GM19238 (cell line): ENCODE results near the gene CORO6.
A peak's percentile ranks its signal among the peaks of the same experiment; 100 is the strongest.

Experiments used
- DNase-seq: peaks from one replicate; pipeline ENCODE4 v3.0.0; 2011; ENCODE audit warnings: low spot score; ENCODE audit not compliant: insufficient read length

The CORO6 gene

DNA sequence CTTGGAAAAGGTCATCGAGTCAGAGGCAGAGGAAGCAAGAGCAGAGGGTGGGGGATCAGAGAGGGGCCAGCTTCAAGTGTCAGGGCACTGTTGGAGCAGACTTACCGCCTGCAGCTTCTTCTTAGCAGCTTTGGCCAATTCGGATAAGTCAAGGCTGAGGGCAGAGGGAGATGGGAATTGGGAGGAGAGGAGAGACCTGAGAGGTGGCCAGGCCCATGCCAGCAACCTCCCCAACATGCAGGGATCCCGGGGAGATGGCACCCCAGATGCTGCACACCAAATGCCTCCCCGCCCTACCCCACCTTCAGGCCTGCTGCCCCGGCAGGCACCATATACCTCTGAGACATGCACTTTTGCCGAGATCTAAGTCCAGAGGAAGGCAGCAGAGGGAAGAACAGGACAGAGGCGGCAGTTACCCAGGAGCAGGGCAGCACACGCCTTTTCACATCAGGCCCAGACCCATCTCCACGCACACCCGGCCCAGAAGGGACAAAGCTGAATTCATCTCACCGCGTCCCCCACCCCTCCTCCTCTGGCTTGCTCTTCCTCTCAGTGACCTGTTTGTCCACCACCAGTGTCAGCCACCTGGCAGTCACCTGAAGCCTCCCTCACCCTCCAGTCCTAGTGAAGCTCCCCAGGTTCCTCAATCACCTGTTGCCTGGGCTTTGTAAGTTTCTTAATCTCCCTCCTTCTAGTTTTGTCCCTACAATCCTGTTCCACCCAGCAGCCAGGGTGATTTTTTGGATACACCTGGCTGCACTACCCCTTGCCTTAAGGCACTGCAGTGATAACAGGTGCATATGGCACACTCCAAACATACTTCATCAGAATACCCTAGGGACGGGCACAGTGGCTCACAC lies 43.9 kb downstream of the CORO6 start:
- no peak for DNase-seq

DNA sequence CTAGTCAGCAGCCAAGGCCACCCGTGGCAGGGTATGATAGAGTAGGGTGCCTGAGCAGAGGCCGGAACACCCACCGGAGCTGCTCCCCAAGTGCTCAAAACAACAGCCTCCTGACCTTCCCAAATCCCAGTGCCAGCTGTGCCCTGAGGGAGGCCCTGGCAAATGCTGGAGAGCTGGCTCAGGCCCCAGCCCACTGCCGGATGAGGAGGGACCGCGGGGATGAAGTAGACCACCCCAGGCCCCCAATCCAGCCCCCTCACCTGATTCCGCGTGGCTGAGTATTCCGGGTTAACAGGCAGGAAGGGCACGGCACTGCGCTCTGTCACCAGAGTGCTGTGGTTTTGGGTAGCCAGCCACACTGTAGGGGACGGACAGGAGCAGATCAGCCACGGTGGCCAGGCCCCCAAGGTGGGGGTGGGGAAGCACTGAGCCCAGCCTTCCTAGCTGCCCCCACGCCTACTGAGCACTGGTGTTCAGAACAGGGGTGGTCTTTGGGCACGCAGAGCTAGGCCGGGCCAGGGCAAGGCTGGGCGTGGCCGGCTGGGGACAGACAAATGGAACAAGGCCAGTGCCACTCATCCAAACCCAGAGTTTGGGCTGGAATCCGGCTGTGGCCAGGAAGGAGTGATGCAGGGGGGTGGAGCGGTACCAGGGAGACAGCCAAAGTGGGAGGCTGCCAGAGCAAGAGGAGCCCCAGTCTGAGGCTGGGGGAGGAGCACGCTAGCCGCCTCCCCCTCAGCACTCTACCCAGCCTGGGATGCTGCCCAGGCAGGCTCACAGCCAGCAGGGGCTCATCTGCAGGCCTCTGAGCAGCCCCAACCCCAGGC lies 45.1 kb downstream of the CORO6 start:
- DNase-seq, result no peak

DNA sequence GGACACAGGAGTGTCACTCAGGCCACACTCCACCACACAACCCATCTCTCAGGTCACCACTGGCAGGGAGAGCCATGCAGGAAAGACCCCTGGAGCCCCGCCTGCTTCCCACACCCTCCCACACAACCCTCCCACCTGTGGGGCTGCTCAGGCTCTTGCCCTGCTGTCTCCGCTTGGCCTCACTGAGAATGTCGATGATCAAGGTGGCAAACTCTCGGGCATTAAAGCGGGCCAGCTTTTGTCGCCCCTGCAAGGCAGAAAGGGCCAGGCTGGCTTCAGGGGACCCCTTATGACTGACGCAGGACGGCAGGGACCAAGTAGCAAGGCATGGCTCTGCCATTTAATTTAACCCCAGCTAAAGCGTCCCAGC lies 45.7 kb downstream of the CORO6 start:
- no peak for DNase-seq

DNA sequence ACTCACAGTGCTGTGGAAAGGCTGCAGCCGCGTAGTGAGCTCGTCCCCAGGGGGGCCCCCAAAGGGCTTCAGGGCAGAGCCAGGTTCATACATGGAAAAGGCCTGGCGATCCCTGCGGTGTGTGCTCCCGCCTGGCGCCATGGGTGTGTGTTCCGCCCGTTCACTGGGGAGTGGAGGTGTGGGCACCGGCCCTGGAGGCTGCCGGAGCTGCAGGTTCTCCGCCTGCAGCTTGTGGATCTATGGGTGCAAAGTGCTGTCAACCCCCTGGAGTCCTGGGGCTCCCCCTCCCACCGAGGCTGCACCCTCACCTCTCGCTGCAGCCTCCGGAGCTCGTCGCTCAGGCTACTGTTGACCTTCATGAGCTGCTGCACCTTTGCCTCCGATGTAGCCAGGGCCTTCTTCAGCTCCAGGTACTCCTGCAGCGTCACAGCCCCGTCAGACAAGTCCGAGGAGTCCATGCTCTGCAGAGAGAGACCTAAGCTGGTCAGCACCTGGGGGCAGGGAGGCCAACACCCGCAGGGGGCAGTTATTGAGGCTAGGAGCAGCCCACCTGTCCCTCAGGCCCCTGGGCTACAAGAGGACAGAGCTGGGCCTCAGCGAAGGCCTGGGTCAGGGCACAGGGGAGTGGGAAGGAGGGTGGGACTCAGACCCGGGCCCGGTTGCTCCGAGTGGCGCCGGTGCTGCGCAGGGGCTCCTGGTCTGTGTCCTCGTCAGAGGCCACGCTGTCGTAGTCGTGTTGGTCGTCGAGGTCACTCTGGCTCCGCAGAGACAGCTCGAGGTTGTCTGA lies 46.3 kb downstream of the CORO6 start:
- no peak for DNase-seq

DNA sequence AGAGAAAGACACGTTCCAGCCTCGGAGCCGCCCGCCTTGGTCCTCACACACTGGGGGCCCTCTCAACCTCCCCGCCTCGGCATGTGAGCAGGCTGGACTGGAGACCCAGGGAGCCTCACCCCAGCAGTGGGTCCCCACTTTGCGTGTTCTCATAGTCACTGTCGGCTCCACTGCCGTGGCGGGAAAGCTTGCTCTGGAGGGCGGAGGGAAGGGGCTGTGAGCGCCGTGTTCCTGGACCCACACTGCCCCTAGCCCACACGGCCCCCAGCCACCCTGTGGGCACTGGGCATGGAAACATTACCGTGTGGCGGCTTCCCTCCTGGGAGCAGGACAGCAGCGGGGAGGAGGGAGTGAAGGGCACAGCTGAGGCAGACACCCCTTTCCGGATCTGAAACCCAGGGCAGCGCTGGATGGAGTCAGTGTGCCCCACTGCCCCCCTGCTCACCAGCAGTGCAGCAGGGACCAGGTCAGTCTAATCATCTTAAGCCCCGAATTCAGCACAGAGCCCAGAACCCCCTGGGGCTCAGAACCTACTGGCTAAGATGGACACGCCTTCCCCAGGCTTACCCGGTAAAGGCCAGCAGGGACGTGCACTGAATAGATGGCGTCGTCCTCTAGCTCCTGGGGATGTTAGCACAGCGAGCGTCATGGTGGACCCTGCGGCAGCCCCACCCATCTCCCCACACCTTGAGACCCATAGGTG lies 47.0 kb downstream of the CORO6 start:
- no peak for DNase-seq

DNA sequence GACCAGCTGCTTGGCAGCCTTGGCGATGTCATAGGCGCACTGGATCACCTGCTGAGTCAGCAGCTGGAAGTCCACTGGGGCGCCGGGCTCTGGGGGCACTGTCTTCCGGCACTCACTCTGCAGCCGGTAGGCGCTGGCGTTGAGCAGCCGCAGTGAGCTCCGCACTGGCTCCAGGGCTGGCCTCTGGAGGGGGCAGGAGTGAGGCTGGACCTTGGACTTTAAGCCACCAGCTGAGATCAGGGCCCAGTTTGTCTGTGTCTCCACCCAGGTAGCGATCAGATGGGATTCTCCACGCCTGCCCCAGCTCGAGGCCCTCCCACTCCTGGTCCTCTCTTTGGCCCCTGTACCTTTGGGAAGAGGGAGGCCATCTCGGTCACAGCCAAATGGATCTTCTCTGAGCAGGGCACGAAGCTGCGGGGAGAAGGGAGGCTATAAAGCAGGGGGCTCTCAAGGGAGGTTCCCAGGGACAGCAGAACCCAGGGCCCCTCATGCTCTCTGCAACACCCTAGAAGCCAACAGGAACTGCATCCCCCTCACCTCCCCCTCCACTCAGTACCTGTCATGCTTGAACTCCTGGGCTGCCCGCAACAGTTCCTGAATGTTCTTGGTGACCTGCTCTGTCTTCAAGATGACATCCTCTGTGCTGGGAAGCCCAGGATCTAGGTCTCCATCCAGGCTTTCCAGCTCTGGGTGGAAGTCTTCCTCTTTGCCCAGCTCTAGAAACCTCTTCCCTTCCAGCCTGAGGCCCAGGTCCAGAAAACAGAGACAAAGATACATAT lies 47.8 kb downstream of the CORO6 start:
- DNase-seq, result no peak

DNA sequence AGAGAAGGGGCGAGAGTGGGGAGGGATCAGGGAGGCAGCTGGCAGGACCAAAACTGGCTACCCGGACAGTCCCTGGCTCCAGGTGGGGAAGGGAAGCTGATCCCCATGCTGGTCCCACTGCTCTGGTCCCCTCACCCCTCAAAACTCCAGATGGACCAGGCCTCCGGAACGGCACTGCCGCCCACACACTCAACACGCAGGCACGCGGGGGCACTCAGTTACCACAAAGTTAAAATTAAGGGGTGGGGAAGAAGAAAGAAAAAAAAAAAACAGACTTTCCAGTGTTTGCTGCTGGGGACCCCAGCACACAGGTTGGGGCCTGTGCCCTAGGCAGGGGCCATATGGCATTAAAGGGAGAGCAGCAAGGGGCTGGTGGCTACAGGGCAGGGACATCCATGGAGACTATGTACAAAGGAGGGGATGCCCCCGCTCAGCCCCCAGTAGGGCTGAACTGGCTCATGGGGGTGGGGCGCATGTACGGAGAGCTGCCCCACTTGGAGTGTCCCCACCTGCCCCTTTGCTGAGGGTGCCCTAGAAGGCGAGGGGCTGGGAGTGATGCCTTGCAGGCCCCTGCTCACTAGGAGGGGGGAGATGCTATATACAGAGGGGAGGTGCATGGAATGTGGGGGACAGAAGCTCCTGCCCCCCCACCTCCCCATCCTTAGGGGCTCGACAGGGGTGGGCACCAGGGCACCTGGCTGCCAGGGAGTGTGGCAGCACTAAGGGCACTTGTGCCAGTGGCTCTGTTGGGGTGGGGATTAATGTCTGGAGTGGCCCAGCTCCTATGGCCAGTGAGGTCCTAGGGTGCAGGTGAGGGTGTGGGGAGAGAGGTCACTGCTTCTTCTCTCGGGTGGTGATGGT lies 48.6 kb downstream of the CORO6 start:
- no peak for DNase-seq

DNA sequence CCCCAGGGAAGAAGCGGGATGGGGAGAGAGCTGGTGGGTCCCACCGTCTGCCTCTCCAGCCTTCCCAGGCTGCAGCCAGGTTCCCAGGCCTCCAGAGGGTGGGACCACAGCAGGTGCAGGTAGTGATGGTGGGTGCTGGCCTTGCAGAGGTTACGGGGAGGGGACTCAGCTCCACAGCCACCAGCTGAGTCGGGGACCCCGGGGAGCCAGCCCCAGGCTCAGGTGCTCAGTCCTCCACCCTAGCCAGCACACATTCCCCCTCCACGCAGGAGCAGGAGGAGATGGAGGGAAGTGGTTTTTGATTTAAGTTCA lies 49.2 kb downstream of the CORO6 start:
- DNase-seq, result no peak

DNA sequence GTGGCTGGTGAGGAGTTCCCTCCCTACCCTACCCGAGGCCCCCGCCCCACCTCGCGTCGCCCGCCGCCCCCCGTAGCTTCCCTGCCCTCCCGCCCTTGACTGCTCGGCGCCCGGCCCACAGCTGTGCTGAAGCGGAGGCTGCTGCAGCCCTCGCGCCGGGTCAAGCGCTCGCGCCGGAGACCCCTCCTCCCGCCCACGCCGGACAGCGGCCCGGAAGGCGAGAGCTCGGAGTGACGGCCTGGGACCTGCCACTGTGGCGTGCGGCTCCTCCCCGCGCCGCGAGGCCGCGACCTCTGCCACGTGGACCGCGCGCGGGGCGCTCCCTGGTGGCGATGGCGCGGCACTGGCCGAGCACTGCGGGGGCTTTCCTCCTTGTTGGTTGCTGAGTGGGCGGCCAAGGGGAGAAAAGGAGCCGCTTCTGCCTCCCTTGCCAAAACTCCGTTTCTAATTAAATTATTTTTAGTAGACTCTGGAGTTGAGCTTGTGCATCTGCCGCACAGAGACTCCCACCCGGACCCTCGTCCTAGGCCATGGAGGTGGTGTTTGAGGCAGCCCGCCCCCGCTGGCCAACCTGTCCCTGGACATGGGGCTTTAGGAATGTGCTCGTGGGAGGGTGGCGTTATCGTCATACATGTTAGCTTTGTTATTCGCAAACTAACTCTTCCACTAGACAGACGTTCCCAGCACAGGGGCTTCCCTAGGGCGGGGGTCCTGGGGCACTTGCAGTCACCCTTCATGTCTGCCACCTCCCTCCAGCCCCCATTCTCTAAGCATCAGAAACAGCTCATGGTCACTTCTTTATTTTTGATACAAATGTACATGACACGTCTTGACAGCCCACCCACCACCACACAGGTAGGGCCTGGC lies 49.8 kb downstream of the CORO6 start:
- DNase-seq, result no peak

DNA sequence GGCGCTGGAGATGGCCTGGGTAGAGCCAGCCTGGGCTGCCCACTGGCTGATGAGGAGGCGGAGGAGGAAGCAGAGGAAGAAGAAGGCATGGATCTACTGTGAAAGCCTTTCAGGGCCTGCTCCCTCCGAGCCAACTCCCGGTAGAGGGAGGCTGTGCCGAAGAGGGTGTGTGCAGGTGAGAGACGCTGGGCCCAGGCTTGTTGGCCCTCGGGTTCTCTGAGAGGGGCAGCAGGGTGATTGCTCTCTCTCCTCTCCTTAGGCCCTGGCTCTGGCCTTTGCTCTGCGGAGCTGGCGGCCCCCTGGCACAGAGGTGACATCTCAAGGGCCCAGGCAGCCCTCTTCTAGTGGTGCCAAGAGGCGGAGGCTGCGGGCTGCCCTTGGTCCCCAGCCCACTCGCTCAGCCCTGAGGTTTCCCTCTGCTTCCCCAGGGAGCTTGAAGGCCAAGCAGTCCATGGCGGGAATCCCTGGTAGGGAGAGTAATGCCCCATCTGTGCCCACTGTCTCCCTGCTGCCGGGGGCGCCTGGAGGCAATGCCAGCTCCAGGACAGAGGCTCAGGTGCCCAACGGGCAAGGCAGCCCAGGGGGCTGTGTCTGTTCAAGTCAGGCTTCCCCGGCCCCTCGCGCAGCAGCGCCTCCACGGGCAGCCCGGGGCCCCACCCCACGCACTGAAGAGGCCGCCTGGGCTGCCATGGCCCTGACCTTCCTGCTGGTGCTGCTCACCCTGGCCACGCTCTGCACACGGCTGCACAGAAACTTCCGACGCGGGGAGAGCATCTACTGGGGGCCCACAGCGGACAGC lies 50.6 kb downstream of the CORO6 start:
- no peak for DNase-seq

DNA sequence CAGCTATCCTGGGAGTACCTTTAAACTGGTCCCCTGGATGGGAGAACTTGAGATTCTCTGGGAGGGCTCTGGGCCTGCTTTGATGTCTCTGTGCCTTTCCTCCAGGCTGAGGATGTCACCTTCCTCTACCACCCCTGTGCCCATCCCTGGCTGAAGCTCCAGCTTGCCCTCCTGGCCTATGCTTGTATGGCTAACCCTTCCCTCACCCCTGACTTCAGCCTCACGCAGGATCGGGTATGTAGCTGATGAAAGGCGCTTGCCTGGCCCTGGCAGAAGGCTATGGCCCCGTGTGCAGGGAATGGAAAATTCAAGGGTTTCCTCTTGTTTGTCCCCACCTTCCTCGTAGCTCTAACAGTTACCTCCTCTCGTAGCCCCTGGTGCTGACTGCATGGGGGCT lies 51.2 kb downstream of the CORO6 start:
- no peak for DNase-seq

DNA sequence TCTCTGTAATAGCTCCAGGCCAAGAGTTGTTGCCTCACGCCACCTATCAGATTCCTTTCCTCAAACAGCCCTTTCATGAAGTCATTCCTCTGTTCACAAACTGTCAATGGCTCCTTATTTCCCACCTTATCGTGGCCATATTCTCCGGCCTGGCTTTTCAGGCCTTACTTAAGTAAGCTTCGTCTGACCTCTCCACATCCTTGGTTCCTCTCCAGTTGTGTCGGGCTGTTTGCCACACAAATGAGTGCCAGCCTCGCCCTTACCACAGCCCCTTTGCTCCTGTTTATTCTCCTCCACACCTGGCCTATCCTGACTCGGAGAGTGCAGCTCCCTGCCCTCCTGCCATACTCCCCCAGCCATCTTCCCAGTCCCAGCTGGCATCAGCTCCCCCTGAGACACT lies 52.2 kb downstream of the CORO6 start:
- DNase-seq, result no peak

DNA sequence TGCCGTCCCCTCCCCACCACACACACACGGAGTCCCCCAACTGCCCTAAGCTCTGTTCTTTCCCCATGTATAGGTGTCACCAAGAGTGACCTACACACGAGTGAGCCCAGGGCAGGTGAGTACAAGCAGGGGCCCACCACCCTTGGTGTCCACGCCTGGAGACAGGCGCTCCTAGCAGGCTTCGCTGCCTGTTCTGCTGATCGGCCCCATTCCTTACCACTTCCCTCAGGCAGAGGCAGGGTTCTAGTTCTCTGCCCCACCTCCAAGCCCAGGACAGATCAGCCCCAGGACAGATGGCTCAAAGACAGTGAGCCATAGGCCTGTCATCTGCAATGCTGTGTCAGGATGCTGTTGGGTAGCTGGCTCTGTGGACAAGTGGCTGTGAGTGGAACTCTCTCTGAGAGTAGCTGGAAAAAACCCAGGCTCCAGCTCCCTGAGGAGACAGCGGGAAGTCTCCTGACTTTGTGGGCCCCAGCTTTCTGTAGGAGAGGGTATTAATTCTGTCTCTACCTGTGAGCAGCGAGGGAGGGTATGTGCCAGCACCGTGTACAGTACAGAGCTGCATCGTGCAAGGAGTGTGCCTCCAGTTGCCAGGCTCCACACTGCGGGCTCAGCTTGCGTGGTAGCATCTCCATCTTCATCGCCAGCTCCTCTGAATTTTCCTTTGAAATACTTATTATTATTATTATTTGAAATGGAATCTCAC lies 53.3 kb downstream of the CORO6 start:
- DNase-seq, result no peak

DNA sequence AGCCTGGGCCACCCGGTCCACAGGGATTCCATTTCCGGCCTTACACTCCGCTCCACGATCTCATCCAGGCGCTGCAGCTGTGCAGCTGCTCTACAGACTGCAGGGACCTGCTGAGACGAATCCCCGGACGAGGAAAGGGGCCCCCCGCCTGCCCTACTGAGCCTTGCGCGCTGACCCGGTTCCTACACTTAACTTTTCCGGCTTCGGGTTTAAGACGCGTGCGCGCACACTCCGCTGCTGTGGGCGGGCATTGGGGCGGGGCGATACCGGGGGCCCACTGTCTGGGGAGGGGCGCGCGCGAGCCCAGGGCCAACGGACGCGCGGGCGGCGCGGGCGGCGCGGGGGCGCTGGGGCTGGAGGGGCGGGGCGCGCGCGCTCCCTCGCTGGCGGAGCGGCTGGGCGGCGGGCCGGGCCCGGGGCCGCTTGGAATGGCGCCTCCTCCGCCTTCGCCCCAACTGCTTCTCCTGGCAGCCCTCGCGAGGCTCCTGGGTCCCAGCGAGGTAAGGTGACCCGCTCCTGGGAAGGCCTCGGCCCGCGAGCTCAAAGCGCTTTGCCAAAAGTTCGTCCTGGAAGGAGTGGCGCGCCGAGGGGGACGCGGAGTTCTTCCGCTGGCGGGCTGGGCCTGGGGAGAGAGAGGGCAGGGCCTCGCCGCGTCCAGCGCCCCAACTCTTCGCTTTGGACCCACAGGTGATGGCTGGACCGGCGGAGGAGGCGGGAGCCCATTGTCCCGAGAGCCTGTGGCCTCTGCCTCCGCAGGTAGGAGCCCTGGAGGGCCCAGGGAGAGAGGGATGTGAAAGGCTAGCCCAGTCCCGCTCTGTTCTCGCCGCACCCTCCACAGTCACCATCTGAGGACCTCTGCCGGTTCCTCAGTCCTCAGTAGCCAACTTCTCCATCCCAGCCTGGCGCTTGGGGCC lies 54.1 kb downstream of the CORO6 start, which contains the start of gene TP53I13:
Gene TP53I13, plus strand, starts transcription at position 371 of the 914 bp plus-strand sequence. Its CDS starts 58 bp downstream, at position 429.
- DNase-seq, result peak; percentile 88

DNA sequence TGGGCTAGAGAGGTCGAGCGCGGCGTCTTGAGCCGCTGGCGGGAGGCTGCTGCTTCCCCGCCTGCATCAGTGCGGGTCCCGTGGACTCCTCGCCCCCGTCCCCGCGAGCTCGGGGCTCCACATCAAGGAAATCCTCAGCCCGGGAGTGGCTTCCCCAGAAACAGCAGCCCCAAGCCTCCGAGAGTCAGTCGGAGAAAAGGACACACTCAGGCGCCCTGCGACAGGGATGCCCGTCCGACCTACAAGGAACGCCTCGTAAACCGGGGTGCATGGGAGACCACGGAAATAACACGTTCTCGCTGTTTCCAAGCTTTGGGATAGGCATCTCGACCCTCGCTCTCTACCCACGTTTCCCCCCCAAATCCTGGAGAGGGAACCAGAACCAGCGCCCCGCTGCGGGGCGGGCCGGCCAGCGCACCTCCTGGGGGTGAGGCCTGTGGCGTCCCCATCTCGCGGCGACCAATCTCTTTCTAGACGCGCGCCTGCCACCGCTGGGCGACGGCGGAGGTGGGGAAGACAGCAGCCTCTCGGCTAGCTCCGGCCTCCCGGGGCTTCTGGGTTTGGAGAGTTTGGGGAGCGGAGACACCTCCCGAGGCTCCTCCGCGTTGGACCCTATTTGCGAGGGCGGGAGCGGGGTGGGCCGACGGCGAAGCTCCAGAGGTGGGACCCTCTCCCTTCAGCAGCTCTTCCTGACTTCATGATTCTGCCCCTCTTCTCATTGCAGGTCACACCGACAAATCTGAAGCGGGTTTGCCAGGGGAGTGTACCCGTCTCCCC lies 55.0 kb downstream of the CORO6 start:
- DNase-seq, result peak; percentile 93

DNA sequence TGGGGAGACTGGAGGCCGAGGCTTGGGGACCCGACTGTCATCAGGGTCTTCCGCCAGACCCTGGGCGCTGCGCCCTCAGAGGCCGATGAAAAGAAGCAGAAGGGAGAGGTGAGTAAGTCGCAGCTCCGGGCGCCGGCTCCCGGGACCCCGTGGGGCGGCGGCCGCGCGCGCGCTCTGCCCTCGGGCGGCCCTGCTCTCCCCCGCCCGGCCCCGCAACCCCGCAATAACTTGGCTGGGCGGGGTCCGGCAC lies 55.5 kb downstream of the CORO6 start:
- no peak for DNase-seq
